Endothelial cell of umbilical vein (primary cell): ENCODE results near the gene OSBPL5. TPM values are rescaled to one million over a fixed set of nuclear protein-coding genes. Genes with fewer than 3 reads are reported as not detected.

Experiments
- BruUV-seq: library from RNA; stranded (reverse); fragments of 400-500 nt; replicated peaks from 2 replicates; lab custom pipeline; 2021; lab: Mats Ljungman, UMichigan
- CTCF ChIA-PET: fragments of 300-600, 350-600 bp; sonication (Branson Sonifier 250); formaldehyde crosslinking; loops from one replicate; lab custom pipeline; 2021; ENCODE audit warnings: antibody characterized with exemption, inconsistent platforms; lab: Charles Lee
- POLR2A ChIA-PET: fragments of 300-600, 350-600 bp; sonication (Branson Sonifier 250); formaldehyde crosslinking; loops from one replicate; lab custom pipeline; 2021; ENCODE audit warnings: antibody characterized with exemption, inconsistent platforms; lab: Charles Lee
- DNase-seq: peaks from one replicate; pipeline ENCODE4 v3.0.0-alpha.2; 2011; ENCODE audit warnings: low read depth, low spot score
- FAIRE-seq: peaks from 2 replicates; lab custom pipeline; 2011; peaks lifted over from hg19 to GRCh38; lab: Jason Lieb, UNC
- H2AFZ ChIP-seq: 2 replicates; pipeline ENCODE4 v1.6.0; 2012; ENCODE audit warnings: low read depth, low read length, control low read depth, inconsistent platforms
- H3K27ac ChIP-seq: 2 replicates; pipeline ENCODE4 v1.5.1; 2011; ENCODE audit warnings: low read depth, mild to moderate bottlenecking, control low read depth, low read length, moderate library complexity; ENCODE audit not compliant: insufficient read depth
- H3K27me3 ChIP-seq, 2 experiments: 2 replicates each; pipeline versions ENCODE4 v1.6.0 to v1.6.1; 2011; ENCODE audit warnings: low read length in 2 of 2, mixed read lengths in 1 of 2; ENCODE audit not compliant: control insufficient read depth in 2 of 2, insufficient read depth in 2 of 2
- H3K36me3 ChIP-seq, 2 experiments: 2 replicates in 1 of 2; 3 replicates in 1 of 2; pipeline ENCODE4 v1.5.1; 2011; ENCODE audit warnings: low read length in 2 of 2, mild to moderate bottlenecking in 1 of 2, moderate library complexity in 1 of 2; ENCODE audit not compliant: control insufficient read depth in 2 of 2, insufficient read depth in 2 of 2; ENCODE audit errors: extremely low read depth in 1 of 2
- H3K4me1 ChIP-seq: 3 replicates; pipeline ENCODE4 v1.5.1; 2011; ENCODE audit warnings: mild to moderate bottlenecking, low read length; ENCODE audit not compliant: control insufficient read depth, insufficient read depth; ENCODE audit errors: extremely low read depth
- H3K4me2 ChIP-seq: 2 replicates; pipeline ENCODE4 v1.6.1; 2011; ENCODE audit warnings: low read length, control low read depth, mixed read lengths; ENCODE audit not compliant: insufficient read depth
- H3K4me3 ChIP-seq, 3 experiments: fragments of 200-600 bp in 1 of 3; sonication (generic), shearing (Covaris generic) in 1 of 3; replicated peaks in 1 of 3; 2 replicates each; pipeline ENCODE4 v1.5.1; 2011 to 2016; ENCODE audit warnings: control low read depth in 3 of 3, low read length in 3 of 3, mild to moderate bottlenecking in 2 of 3, inconsistent platforms in 1 of 3, low read depth in 1 of 3, moderate library complexity in 1 of 3; ENCODE audit not compliant: insufficient read depth in 1 of 3
- H3K79me2 ChIP-seq: 2 replicates; pipeline ENCODE4 v1.6.0; 2012; ENCODE audit warnings: low read length, inconsistent platforms; ENCODE audit not compliant: control insufficient read depth, insufficient read depth
- H3K9ac ChIP-seq: replicated peaks from 2 replicates; pipeline ENCODE3; 2011; ENCODE audit warnings: low read length, control low read depth; ENCODE audit not compliant: insufficient read depth; ENCODE audit errors: extremely low read depth
- H3K9me1 ChIP-seq: replicated peaks from 3 replicates; pipeline ENCODE4 v1.6.0; 2011; ENCODE audit warnings: mild to moderate bottlenecking, low read length; ENCODE audit not compliant: control insufficient read depth, insufficient read depth; ENCODE audit errors: extremely low read depth
- H3K9me3 ChIP-seq: replicated peaks from 2 replicates; pipeline ENCODE4 v1.5.1; 2012; ENCODE audit warnings: low read length, inconsistent platforms; ENCODE audit not compliant: control insufficient read depth, insufficient read depth
- H4K20me1 ChIP-seq: replicated peaks from 2 replicates; pipeline ENCODE3; 2011; ENCODE audit warnings: mild to moderate bottlenecking, low read length; ENCODE audit not compliant: control insufficient read depth, insufficient read depth; ENCODE audit errors: extremely low read depth
- EZH2 ChIP-seq: IDR thresholded peaks from 2 replicates; pipeline ENCODE4 v1.6.1; 2012; ENCODE audit warnings: borderline replicate concordance, low read depth, mild to moderate bottlenecking, moderate library complexity, low read length, inconsistent platforms; ENCODE audit not compliant: severe bottlenecking
- FOS ChIP-seq: IDR thresholded peaks from 2 replicates; pipeline ENCODE4 v1.6.1; 2011; ENCODE audit warnings: mild to moderate bottlenecking, low read length, moderate library complexity, borderline replicate concordance; ENCODE audit not compliant: insufficient read depth
- GATA2 ChIP-seq: IDR thresholded peaks from 2 replicates; pipeline ENCODE4 v1.7.0; 2011; ENCODE audit warnings: low read depth, mild to moderate bottlenecking, moderate library complexity, mixed read lengths, low read length; ENCODE audit not compliant: insufficient read length, insufficient read depth
- JUN ChIP-seq: IDR thresholded peaks from 2 replicates; pipeline ENCODE4 v1.6.1; 2011; ENCODE audit warnings: borderline replicate concordance, low read depth; ENCODE audit not compliant: insufficient read length, insufficient read depth
- MAX ChIP-seq: IDR thresholded peaks from 2 replicates; pipeline ENCODE4 v1.6.1; 2011; ENCODE audit not compliant: insufficient read depth, insufficient read length
- MYC ChIP-seq: IDR thresholded peaks from one replicate; pipeline ENCODE4 v1.6.1; 2011; ENCODE audit warnings: mild to moderate bottlenecking, low read depth, low read length
- POLR2A ChIP-seq: IDR thresholded peaks from 2 replicates; pipeline ENCODE4 v1.6.1; 2012; ENCODE audit warnings: low read depth, mild to moderate bottlenecking, control low read depth, low read length
- POLR2AphosphoS5 ChIP-seq: IDR thresholded peaks from 2 replicates; pipeline ENCODE4 v1.6.1; 2012; ENCODE audit warnings: low read depth, mild to moderate bottlenecking, control low read depth, low read length, moderate library complexity; ENCODE audit not compliant: insufficient read depth
- dilution Hi-C: fragments of 300-500 bp; cut with MboI; formaldehyde crosslinking; loops from one replicate; pipeline ENCODE4 v1.15.0; 2019; ENCODE audit warnings: low sequenced_read_pairs; ENCODE audit not compliant: extremely low pct_ligation_motif_present
- intact Hi-C: fragments of 100-400 bp; cut with micrococcal nuclease; formaldehyde crosslinking; loops from one replicate; pipeline ENCODE4 v1.10.0; 2022
- polyA plus RNA-seq, 4 experiments: library from polyadenylated mRNA; depleted of rRNA in 3 of 4; stranded (reverse) in 3 of 4; unstranded in 1 of 4; fragments of >200 nt; gene quantifications; 2 replicates each; pipeline versions ENCODE4 v1.2.1 to v1.2.3, GENCODE V29; 2011 to 2012; ENCODE audit warnings: missing spikeins in 1 of 4
- total RNA-seq: library from RNA; stranded (reverse); gene quantifications from 2 replicates; pipeline ENCODE4 v1.2.3, GENCODE V29; 2021

Gene OSBPL5
- total and polyA plus RNA-seq, 2 donors (not counting 3 experiments of a cell fraction or from before 2014, with no cell fraction given), result 8.7 to 37.7 TPM

- Histone ChIP-seq H3K79me2 (no peaks in the 10 kb centered on the region), H3K9ac (no peak overlapping the region), H4K20me1 (no peaks in the 10 kb centered on the region), H3K27me3 (no peaks in the 10 kb centered on the region), H3K4me2 (no peak overlapping the region), H3K9me1 (no peaks in the 10 kb centered on the region), H3K4me3 (no peak overlapping the region), H3K36me3 (no peaks in the 10 kb centered on the region), H3K9me3 (no peaks in the 10 kb centered on the region), H2AFZ (no peak overlapping the region), H3K27ac (no peak overlapping the region), H3K4me1 (no peaks in the 10 kb centered on the region)
- no peak for FAIRE-seq
- ChIA-PET POLR2A (no interaction called here), CTCF (no interaction called here)
- DNase-seq, result no peak
- TF ChIP-seq POLR2AphosphoS5, result no peak
- no peak for TF ChIP-seq MYC
- TF ChIP-seq GATA2, result no peak
- no peak for TF ChIP-seq MAX
- no peak for TF ChIP-seq EZH2
- TF ChIP-seq JUN, result no peak
- no TSS peak for BruUV-seq
- intact Hi-C loops, result no loop called here
- dilution Hi-C loops, result no loop called here
Measured at GRCh38 chr11:3177931-3178330, 12.8 kb upstream of the OSBPL5 start.

- CTCF ChIA-PET, result interaction anchor here (1.0 to 1.1 kb wide), 2 partner anchors 16 kb away, joined by 3 to 4 read pairs; no protein-coding TSS in a partner anchor
- no peak overlapping the region for H3K27ac ChIP-seq
- no peak overlapping the region for H3K9ac ChIP-seq
- no peak for DNase-seq
- POLR2A ChIA-PET, result interaction anchor here (0.7 kb wide), 1 partner anchor 881 kb away, joined by 3 read pairs; no protein-coding TSS in a partner anchor
- TF ChIP-seq MAX, result no peak
- TF ChIP-seq FOS, result no peak
- TF ChIP-seq MYC, result no peak
- TF ChIP-seq GATA2, result no peak
- TF ChIP-seq POLR2A, result no peak
- no peak for TF ChIP-seq POLR2AphosphoS5
- H3K4me3 ChIP-seq, result no peak overlapping the region
- no peaks in the 10 kb centered on the region for H3K9me3 ChIP-seq
- no peaks in the 10 kb centered on the region for H3K9me1 ChIP-seq
- dilution Hi-C loops (no loop called here), intact Hi-C loops (no loop called here)
- BruUV-seq, result no TSS peak
- H2AFZ ChIP-seq, result no peak overlapping the region
- no peaks in the 10 kb centered on the region for H4K20me1 ChIP-seq
- H3K4me1 ChIP-seq, result no peaks in the 10 kb centered on the region
- no peak for FAIRE-seq
- no peaks in the 10 kb centered on the region for H3K36me3 ChIP-seq
- no peaks in the 10 kb centered on the region for H3K27me3 ChIP-seq
- no peaks in the 10 kb centered on the region for H3K79me2 ChIP-seq
- no peak overlapping the region for H3K4me2 ChIP-seq
Measured at GRCh38 chr11:3176487-3176886, 11.4 kb upstream of the OSBPL5 start.
